GM12864 (cell line): ENCODE data around the gene SEMA4B.
"Not testable (repeated sequence)": the region's sequence is repeated elsewhere in the genome, so short reads cannot be mapped to it uniquely, and the experiment has no call there.

Experiments used
- DNase-seq: peaks from one replicate; pipeline ENCODE4 v3.0.0-alpha.2; 2011; ENCODE audit warnings: low read depth
- H3K4me3 ChIP-seq: 2 replicates; pipeline ENCODE4 v1.5.1; 2011; ENCODE audit warnings: mild to moderate bottlenecking, low read depth, low read length, control low read depth
- CTCF ChIP-seq: IDR thresholded peaks from 2 replicates; pipeline ENCODE4 v1.5.1; 2011; ENCODE audit warnings: low read depth, mild to moderate bottlenecking, moderate library complexity, low read length, control low read depth, inconsistent platforms; ENCODE audit errors: missing control alignments

The SEMA4B gene

GRCh38 chr15:90160781-90161727, 40.1 kb upstream of the SEMA4B start:
- no peak overlapping the region for H3K4me3 ChIP-seq
- no peak for DNase-seq
- no peak for TF ChIP-seq CTCF

GRCh38 chr15:90161950-90162361, 39.2 kb upstream of the SEMA4B start:
- H3K4me3 ChIP-seq, result no peak overlapping the region
- peak; percentile 81 for DNase-seq
- TF ChIP-seq CTCF, result no peak

GRCh38 chr15:90162956-90163355, 38.2 kb upstream of the SEMA4B start:
- no peak for DNase-seq
- TF ChIP-seq CTCF, result no peak
- H3K4me3 ChIP-seq, result no peak overlapping the region

DNA sequence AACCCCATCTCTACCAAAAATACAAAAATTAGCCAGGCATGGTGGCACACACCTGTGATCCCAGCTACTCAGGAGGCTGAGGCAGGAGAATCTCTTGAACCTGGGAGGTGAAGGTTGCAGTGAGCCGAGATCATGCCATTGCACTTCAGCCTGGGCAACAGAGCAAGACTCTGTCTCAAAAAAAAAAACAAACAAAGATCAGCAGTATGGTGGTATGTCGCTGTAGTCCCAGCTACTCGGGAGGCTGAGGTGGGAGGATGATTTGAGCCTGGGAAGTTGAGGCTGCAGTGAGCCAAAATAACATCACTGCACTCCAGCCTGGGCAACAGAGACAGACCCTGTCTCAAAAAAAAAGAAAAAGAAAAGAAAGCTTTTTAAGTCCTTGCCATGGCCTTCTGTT, 36.9 kb upstream of the SEMA4B start:
- not testable (repeated sequence) for DNase-seq, H3K4me3 ChIP-seq

DNA sequence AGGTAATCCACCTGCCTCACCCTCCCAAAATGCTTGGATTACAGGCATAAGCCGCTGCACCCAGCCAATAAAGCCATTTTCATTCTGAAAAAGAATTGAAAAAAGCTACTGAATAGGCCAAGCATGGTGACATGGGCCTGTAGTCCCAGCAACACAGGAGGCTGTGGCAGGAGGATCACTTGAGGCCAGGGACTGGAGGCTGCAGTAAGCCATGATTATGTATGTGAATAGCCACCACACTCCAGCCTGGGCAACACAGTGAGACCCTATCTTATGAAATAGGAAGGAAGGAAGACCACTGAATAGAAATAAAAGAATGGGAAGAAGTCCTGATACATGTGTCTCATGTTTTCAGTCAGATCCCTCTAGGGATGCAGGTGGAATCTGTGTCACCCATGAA, 36.0 kb upstream of the SEMA4B start:
- no peak for TF ChIP-seq CTCF
- no peak overlapping the region for H3K4me3 ChIP-seq
- no peak for DNase-seq

GRCh38 chr15:90165659-90166489, 35.3 kb upstream of the SEMA4B start:
- TF ChIP-seq CTCF, result no peak
- DNase-seq, result no peak

DNA sequence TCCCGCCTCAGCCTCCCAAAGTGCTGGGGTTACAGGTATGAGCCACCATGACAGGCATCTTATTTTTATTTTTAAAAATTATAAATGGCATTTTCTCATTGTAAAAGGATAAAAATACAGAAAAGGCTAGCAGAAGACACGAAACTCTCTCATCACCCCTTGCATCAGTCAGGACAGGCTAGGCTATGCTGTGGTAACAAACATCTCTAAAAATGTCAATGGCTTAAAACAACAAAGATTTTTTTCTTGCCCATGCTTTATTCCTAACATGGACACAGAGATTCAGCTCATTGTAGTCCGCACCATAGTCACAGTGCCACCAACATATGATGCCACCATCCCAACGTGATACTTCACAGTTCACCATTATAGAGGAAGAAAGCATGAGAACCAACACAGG, 34.0 kb upstream of the SEMA4B start:
- no peak for DNase-seq

More at GRCh38 chr15:90165659-90166489, 35.3 kb upstream of the SEMA4B start:
- H3K4me3 ChIP-seq, result no peak overlapping the region

More for the DNA sequence above, 34.0 kb upstream of the SEMA4B start:
- no peak for TF ChIP-seq CTCF
- no peak overlapping the region for H3K4me3 ChIP-seq
